Stimulated activated CD4-positive, alpha-beta T cell treated with anti-CD3 and anti-CD28 coated beads, Interleukin-15, amount 100 ng/mL, for 48 hours (primary cell): ENCODE results near the gene PTDSS2.
"Not testable (repeated sequence)": the region's sequence is repeated elsewhere in the genome, so short reads cannot be mapped to it uniquely, and the experiment has no call there.

Experiments
- DNase-seq, 2 donors: peaks; one replicate each; pipeline ENCODE4 v3.0.0-alpha.2; 2020; ENCODE audit warnings: low read depth in 2 of 2

Gene PTDSS2

DNA sequence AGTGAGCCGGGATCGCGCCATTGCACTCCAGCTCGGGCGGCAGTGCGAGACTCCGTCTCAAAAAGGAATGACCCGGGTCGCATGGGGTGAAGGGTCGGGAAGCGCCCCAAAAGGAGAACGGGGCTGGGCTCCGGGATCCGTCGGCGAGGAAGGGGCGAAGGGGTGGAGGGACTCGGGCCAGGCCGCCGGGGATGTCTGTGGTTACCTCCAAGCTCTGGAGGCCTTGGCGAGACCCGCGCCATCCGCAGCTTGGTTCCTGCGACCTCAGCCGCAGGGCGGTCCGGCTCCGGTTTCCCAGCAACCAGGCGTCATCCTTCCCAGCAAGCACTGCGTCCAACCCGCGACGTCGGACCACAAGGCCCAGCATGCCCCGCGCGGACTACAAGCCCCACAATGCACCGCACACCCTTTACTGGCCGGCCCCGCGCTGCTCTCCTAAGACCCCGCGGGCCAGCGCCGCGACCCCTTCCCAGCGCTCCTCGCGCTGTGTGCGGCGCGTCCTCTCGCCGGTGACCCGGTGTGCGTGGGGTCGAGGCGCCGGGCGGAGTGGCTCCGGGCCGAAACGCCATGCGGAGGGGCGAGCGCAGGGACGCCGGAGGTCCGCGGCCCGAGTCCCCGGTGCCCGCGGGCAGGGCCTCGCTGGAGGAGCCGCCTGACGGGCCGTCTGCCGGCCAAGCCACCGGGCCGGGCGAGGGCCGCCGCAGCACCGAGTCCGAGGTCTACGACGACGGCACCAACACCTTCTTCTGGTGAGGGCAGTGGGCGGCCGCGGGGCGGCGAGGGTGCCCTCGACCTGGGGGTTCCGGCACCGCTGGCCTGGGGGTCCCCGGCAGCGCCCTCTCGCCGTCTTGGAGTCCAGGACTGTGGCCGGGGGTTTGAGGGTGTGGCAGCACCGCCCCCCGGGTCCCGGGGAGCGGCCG is at the start of gene PTDSS2:
PTDSS2 (plus strand) TSS at position 391 of the 920 bp plus-strand sequence; CDS start at position 568, 177 bp downstream.
- peak; percentile 90 to 92 for DNase-seq

DNA sequence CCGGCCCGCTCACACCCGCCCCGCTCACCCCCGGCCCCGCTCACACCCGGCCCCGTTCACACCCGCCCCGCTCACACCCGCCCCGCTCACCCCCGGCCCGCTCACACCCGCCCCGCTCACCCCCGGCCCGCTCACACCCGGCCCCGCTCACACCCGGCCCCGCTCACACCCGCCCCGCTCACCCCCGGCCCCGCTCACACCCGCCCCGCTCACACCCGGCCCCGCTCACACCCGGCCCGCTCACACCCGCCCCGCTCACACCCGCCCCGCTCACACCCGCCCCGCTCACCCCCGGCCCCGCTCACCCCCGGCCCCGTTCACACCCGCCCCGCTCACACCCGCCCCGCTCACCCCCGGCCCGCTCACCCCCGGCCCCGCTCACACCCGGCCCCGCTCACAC is 48.9 kb upstream of the PTDSS2 start:
- DNase-seq, result not testable (repeated sequence)

DNA sequence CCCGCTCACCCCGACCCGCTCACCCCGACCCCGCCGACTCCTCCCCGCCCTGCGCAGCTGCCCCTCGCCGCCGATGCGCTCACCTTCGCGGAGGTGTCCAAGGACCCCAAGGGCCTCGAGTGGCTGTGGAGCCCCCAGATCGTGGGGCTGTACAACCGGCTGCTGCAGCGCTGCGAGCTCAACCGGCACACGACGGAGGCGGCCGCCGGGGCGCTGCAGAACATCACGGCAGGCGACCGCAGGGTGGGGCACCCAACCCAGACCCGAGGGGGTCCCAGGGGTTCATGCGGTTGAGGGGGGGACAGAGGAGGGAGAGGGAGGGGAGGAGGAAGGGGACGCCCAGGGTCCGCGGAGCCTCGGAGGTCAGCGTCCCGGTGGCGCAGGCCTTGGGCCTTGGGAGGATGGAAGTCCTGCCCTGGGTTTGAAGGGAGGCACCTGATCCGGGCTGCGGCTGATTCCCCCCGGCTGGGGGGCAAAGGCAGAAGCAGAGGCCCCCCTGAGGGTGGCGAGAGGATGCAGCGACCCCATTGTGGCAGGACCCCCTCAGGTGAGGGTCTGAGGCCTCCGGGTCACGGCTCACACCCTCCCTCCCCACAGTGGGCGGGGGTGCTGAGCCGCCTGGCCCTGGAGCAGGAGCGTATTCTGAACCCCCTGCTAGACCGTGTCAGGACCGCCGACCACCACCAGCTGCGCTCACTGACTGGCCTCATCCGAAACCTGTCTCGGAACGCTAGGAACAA is 46.9 kb upstream of the PTDSS2 start:
- no peak for DNase-seq

- no peak for DNase-seq
These were observed 46.2 kb upstream of the PTDSS2 start for GRCh38 chr11:403761-404431.

- DNase-seq, result no peak
These were observed 45.4 kb upstream of the PTDSS2 start for GRCh38 chr11:404551-405264.

- no peak for DNase-seq
These were observed 44.6 kb upstream of the PTDSS2 start for GRCh38 chr11:405323-405953.

- DNase-seq, result no peak
These were observed 43.9 kb upstream of the PTDSS2 start for GRCh38 chr11:405954-406795.

- DNase-seq, result peak; percentile 82 to 84
These were observed 43.1 kb upstream of the PTDSS2 start for GRCh38 chr11:406796-407650.

DNA sequence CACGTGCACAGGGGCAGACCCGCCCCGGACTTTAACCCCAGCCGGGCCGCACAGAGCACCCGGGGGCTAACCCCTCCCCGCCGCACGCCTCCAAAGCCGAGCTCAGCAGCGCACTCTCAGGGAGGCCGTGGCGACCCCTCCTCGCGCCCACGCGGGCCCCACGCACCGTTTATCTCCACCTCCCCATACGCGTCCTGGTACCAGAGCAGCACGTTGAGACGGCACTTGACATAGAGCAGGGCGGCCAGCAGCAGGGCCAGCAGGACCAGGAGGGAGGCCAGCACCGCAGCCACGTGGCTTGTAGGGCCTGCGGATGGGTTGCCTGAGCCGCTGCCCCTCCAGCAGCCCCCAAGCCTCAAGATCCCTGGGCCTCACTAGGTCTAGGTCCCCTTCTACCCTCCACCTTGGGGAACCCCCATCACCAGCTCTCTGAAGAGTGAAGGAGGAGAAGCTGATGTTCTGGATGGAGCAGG is 42.4 kb upstream of the PTDSS2 start:
- no peak for DNase-seq

DNA sequence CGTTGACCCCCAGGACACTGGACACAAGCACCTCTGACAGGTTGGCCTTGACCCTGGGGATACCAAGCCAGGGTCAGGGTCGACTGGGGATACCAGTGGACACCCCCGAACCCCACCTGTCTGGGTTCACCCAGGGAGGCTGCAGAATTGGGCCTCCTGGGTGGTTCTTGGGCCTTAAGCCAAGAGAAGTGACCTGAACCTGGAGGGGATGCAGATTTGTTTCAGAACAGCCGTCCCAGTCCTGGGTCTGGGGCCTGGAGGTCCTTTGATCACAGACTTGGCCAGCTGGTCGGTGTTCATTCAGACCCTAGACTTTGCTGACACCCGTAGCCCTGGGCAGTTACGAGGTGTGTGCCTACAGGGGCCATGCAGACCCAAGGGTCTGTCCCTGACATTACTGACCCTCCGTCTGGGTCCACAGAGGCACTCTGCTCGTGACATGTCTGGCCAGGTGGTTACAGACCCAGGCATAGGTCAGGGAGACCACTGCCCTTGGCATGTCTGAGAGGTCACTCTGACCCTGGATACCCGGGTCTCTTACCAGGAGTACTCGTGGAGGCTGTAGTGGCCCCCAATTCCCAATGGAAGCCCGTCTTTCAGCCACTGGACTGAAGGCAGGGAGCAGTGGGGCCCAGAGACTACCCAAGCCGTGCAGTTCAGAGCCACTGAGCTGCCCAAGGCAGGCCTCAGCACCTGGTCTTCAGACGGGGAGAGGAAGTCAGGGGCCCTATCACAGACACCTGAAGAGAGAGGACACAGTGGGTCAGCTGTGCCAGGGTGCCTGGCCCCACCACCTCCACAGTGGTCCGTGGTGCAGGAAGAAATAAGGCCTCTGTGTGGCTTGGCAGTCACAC is 41.7 kb upstream of the PTDSS2 start:
- no peak for DNase-seq

DNA sequence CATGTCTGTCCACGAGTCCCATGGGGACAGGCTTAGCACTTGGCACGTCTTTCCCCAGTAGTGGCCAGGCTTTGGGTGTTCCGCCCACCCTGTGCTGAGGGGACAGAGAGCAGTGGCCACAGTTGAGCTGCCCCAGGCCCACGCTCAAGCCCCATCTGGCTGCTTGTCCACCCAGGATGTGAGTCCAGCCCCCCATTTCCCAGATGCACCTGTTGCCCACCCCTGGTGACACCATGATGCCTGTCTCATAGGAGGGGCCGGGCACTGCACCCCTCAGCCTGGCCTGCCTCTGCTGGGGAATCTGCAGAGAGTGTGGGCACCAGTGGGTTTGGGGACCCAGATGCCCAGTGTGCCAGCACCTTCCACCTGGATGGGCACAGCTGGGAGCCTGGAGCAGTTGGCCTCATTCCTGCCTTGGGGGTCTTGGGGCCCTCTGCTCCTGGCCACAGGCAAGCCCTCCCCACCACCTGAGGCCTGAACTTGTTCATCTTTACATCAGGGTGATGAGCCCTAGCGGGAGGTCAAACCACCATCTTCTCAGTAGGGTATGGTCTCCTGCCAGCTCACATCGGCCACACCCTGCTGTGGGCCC is 41.0 kb upstream of the PTDSS2 start:
- DNase-seq, result no peak

DNA sequence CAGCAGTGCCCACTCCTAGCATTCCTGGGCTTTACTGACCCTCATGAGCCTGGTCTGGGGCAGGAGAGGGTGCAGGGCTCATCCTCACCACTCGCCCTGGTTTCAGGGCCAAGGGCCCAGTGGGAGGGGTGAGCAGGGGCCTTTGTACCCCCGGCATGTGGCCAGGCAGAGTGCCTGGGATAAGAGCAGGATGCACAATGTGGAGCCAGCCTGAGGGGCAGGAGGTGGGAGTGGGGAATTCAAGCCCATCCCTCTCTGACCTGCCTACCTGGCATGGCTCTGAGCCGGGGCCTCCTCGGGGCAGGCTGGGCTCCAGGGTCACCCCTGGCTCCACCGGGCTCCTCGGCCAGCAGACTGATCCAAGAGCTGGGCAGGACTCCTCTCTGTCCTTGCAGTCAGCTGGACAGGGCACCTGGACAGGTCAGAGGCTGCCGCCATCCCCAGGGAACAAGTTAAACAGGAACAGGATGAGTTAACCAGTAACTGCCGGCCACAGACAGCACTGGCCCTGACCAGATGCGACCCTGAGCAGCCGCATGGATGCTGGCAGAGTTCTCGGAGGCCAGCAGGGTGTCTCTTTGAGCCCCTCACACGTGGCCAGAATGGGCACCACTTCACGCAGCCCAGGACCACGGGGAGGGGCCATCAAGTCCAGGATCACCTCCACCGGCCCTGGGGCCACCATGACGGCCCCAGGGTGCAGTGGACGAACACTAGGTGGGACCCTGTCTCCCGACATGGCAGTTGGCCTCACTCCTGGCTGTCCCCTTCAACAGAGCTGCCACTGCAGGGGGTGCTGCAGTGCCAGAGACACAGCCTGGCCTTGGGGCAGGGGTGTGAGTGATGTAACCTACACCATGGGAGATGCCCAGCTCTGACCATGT is 40.2 kb upstream of the PTDSS2 start:
- DNase-seq, result no peak

DNA sequence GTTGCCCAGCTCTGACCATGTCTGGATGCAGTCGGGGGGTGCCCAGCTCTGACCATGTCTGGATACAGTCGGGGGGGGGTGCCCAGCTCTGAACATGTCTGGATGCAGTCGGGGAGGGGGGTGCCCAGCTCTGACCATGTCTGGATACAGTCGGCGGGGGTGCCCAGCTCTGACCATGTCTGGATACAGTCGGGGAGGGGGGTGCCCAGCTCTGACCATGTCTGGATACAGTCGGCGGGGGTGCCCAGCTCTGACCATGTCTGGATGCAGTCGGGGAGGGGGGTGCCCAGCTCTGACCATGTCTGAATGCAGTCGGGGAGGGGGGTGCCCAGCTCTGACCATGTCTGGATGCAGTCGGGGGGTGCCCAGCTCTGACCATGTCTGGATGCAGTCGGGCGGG is 39.4 kb upstream of the PTDSS2 start:
- not testable (repeated sequence) for DNase-seq

DNA sequence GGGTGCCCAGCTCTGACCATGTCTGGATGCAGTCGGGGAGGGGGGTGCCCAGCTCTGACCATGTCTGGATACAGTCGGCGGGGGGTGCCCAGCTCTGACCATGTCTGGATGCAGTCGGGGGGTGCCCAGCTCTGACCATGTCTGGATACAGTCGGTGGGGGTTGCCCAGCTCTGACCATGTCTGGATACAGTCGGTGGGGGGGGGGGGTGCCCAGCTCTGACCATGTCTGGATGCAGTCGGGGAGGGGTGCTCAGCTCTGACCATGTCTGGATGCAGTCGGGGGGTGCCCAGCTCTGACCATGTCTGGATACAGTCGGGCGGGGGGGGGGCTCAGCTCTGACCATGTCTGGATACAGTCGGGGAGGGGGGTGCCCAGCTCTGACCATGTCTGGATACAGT is 38.6 kb upstream of the PTDSS2 start:
- not testable (repeated sequence) for DNase-seq

- DNase-seq, result no peak
These were observed 37.4 kb upstream of the PTDSS2 start for GRCh38 chr11:412641-413119.
